Body of pancreas (tissue), 4 donors: ENCODE data around the gene SULT1C2. TPM values are rescaled to one million over a fixed set of nuclear protein-coding genes. Genes with fewer than 3 reads are reported as not detected.
"Not testable (repeated sequence)": the region's sequence is repeated elsewhere in the genome, so short reads cannot be mapped to it uniquely, and the experiment has no call there.

Experiments used
- ATAC-seq: fragments of 150-250 bp; one replicate; pipeline ENCODE4 v1.9.1; 2016
- DNase-seq, 4 donors: peaks; one replicate each; pipeline ENCODE4 v3.0.0-alpha.2; 2019
- H3K27ac ChIP-seq, 4 donors: fragments of 200-600 bp; sonication (generic); 1 replicate in 3 of 4; 2 replicates in 1 of 4; pipeline versions ENCODE4 v1.5.1 to v1.6.1; 2016 to 2019; ENCODE audit warnings: mild to moderate bottlenecking in 1 of 4, mixed read lengths in 1 of 4, moderate library complexity in 1 of 4
- H3K27me3 ChIP-seq, 2 donors: fragments of 200-600 bp; sonication (generic); one replicate each; pipeline ENCODE4 v1.6.0; 2016; ENCODE audit warnings: mild to moderate bottlenecking in 1 of 2
- H3K36me3 ChIP-seq, 2 donors: fragments of 200-600 bp; sonication (generic); replicated peaks in 1 of 2; 2 replicates each; pipeline ENCODE4 v1.5.1; 2016; ENCODE audit warnings: low read depth in 2 of 2; ENCODE audit not compliant: insufficient read depth in 1 of 2
- H3K4me1 ChIP-seq: fragments of 200-600 bp; sonication (generic); one replicate; pipeline ENCODE4 v1.6.0; 2016
- H3K4me3 ChIP-seq, 2 donors: fragments of 200-600 bp; sonication (generic); 1 replicate in 1 of 2; 2 replicates in 1 of 2; pipeline ENCODE4 v1.5.1; 2016 to 2019
- H3K9me3 ChIP-seq, 3 donors: fragments of 200-600 bp; sonication (generic); 1 replicate in 2 of 3; 2 replicates in 1 of 3; pipeline ENCODE4 v1.5.1; 2016
- POLR2A ChIP-seq, 3 donors: fragments of 450-650 bp; IDR thresholded peaks; one replicate each; pipeline ENCODE4 v1.6.1; 2016; ENCODE audit warnings: antibody characterized with exemption in 3 of 3, mild to moderate bottlenecking in 2 of 3
- WGBS, 2 donors: methylation state at CpG; one replicate each; pipeline ENCODE4 v1.1.5; 2017; 5-methylcytosine and 5-hydroxymethylcytosine counted together
- intact Hi-C: fragments of 100-400 bp; cut with DNase I; formaldehyde crosslinking; loops from one replicate; pipeline ENCODE4 v1.15.1; 2023
- total RNA-seq, 2 donors: library from RNA; depleted of rRNA; stranded (reverse); fragments of >200 nt; gene quantifications; one replicate each; pipeline ENCODE4 v1.1.0, GENCODE V29; 2016
- TF ChIP-seq, protein P1 (sequence below), 7 experiments: fragments of 450-650 bp in 4 of 7; fragments of 200-600 bp in 3 of 7; sonication (generic) in 3 of 7; IDR thresholded peaks; one replicate each; pipeline ENCODE4 v1.5.1; 2016 to 2019; ENCODE audit warnings: antibody characterized with exemption in 7 of 7

The SULT1C2 gene
- total RNA-seq, 2 donors from 2014 or later = 13.2 to 25.7 TPM

DNA sequence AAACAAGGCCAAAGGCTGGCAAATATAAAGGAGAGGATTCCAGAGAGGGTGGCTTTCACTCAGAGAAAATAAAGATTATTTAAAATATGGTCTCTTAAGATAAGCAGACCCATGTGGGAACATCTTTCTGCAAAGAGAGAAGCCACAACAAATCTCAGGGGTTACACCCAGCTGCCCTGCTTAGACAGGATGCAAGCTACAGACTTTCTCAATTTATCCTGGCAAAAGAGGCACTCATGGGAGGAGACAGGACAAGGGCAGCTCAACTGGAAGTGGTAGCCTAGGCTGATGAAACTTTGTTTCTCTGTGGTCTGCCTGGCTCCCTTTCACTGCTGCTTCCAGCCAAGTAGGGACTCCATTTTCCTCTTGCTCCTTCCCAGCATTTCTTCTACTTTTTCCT lies 63.2 kb downstream of the SULT1C2 start:
- ATAC-seq = no peak

DNA sequence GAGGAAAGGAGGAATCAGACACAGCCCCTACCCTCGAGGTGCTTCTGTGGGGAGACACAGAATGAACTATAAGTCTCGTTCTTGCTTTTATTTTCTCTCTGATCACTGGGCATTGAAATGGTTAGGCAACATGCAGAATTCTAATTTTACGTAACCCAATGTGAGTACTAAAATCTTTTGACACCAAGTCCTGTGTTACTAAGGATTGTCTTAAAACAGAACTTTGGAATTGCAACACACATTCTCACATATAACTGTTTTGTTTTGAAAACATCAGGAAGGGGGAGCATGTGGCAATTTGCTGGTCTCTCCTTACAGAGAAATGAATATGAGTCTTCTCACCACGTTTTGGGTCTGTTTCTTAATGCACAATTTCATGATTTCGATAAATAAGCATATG lies 65.4 kb downstream of the SULT1C2 start:
- intact Hi-C loops = loop anchor here (10.0 kb wide), 1 partner anchor 231 kb away; no protein-coding TSS in a partner anchor
- no peak overlapping the region for H3K27ac ChIP-seq
- H3K4me3 ChIP-seq = no peak overlapping the region
- TF ChIP-seq POLR2A (IDR thresholded peaks at IDR 0.05) = no peak
- TF ChIP-seq, protein P1, sequence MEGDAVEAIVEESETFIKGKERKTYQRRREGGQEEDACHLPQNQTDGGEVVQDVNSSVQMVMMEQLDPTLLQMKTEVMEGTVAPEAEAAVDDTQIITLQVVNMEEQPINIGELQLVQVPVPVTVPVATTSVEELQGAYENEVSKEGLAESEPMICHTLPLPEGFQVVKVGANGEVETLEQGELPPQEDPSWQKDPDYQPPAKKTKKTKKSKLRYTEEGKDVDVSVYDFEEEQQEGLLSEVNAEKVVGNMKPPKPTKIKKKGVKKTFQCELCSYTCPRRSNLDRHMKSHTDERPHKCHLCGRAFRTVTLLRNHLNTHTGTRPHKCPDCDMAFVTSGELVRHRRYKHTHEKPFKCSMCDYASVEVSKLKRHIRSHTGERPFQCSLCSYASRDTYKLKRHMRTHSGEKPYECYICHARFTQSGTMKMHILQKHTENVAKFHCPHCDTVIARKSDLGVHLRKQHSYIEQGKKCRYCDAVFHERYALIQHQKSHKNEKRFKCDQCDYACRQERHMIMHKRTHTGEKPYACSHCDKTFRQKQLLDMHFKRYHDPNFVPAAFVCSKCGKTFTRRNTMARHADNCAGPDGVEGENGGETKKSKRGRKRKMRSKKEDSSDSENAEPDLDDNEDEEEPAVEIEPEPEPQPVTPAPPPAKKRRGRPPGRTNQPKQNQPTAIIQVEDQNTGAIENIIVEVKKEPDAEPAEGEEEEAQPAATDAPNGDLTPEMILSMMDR (IDR thresholded peaks at IDR 0.05) = no peak
- H3K4me1 ChIP-seq = no peaks in the 10 kb centered on the region
- no peak for ATAC-seq
- no peaks in the 10 kb centered on the region for H3K27me3 ChIP-seq
- WGBS, 2 donors = 34 to 57% methylated on average over 5 of the region's 5 CpGs
- no peaks in the 10 kb centered on the region for H3K36me3 ChIP-seq
- H3K9me3 ChIP-seq = no peaks in the 10 kb centered on the region
- DNase-seq = no peak

More for the DNA sequence above, 63.2 kb downstream of the SULT1C2 start:
- DNase-seq = no peak
- intact Hi-C loops = loop anchor here (10.0 kb wide), 1 partner anchor 233 kb away; no protein-coding TSS in a partner anchor
- TF ChIP-seq, protein P1 (IDR thresholded peaks at IDR 0.05) = no peak
- TF ChIP-seq POLR2A (IDR thresholded peaks at IDR 0.05) = no peak
- Histone ChIP-seq H3K27me3 (no peaks in the 10 kb centered on the region), H3K9me3 (no peaks in the 10 kb centered on the region), H3K27ac (no peak overlapping the region), H3K4me3 (no peak overlapping the region), H3K36me3 (no peaks in the 10 kb centered on the region), H3K4me1 (no peaks in the 10 kb centered on the region)

DNA sequence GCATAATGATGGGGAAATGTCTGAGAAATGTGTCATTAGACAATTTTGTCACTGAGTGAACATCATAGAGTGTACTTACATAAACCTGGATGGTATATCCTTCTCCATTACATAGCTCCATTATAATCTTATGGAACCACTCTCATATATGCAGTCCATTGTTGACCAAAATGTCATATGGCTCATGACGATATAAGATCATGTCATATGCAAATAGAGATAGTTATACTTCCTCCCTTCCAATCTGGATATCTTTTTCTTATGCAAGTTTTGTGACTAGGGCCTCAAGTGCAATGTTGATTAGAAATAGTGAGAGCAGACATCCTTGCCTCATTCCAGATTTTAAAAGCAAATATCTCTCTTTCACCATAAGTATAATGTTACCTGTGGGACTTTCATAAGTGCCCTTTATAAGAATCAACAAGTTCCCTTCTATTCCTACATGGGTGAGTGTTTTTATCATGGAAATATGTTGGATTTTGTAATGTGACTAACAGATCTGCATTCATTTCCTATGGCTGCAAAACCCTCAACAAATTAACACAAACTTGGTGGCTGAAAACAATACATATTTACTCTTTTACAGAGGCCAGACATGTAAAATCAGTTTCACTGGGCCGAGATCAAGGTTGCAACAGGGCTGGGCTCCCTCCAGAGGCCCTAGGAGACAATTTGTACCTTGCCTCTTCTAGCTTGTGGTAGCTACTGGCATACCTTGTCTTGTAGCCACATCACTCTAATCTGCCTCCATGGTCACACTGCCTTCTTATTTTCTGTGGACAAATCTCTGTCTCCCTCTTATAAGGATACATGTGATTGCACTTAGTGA lies 67.4 kb downstream of the SULT1C2 start:
- H3K4me1 ChIP-seq = no peaks in the 10 kb centered on the region
- H3K27ac ChIP-seq = no peak overlapping the region
- ATAC-seq (no peak), DNase-seq (no peak)
- intact Hi-C loops = loop anchor here (10.0 kb wide), 1 partner anchor 229 kb away; no protein-coding TSS in a partner anchor
- 58 to 62% methylated on average over 2 of the region's 2 CpGs for WGBS, 2 donors
- H3K36me3 ChIP-seq = no peaks in the 10 kb centered on the region
- no peaks in the 10 kb centered on the region for H3K9me3 ChIP-seq
- TF ChIP-seq, protein P1 (IDR thresholded peaks at IDR 0.05) = no peak
- no peak for TF ChIP-seq POLR2A (IDR thresholded peaks at IDR 0.05)
- no peaks in the 10 kb centered on the region for H3K27me3 ChIP-seq
- no peak overlapping the region for H3K4me3 ChIP-seq

DNA sequence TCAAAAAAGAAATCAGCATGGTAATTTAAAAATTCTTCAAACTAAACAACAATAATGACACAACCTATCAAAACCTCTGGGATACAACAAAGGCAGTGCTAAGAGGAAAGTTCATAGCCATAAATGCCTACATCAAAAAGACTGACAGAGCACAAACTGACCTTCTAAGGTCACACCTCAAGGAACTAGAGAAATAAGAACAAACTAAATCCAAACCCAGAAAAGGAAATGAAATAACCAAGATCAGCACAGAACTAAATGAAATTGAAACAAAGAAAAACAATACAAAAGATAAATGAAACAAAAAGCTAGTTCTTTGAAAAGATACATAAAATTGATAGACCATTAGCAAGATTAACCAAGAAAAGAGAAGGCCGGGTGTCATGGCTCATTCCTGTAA lies 70.6 kb downstream of the SULT1C2 start:
- H3K4me1 ChIP-seq, H3K36me3 ChIP-seq, H3K27me3 ChIP-seq, H3K9me3 ChIP-seq, H3K27ac ChIP-seq, DNase-seq, H3K4me3 ChIP-seq, ATAC-seq: not testable (repeated sequence)
- intact Hi-C loops = loop anchor here (10.0 kb wide), 1 partner anchor 225 kb away; no protein-coding TSS in a partner anchor
- WGBS, 2 donors = 86 to 89% methylated on average over 1 of the region's 1 CpG

Other genes with a start within 250 kb of the SULT1C2 start
- gene SULT1C3, start 48.9 kb upstream of the SULT1C2 start, total RNA-seq = not detected
- gene SULT1C4, start 89.1 kb downstream of the SULT1C2 start, total RNA-seq = 1 to 10 TPM; 1.3 to 4.2 TPM
- 10 to 100 TPM; 29.6 to 75.5 TPM for gene GCC2, start 160.3 kb downstream of the SULT1C2 start, total RNA-seq
- 10 to 100 TPM; 19.1 to 28.3 TPM for gene LIMS1, start 245.6 kb downstream of the SULT1C2 start, total RNA-seq